AML-193 (cell line): ENCODE data around the gene DNAJB13.
A peak's percentile ranks its signal among the peaks of the same experiment; 100 is the strongest.
"Not testable (repeated sequence)": the region's sequence is repeated elsewhere in the genome, so short reads cannot be mapped to it uniquely, and the experiment has no call there.

Experiments used
- DNase-seq, 2 experiments: peaks; one replicate each; lab custom pipeline; 2025; lab: John Stamatoyannopoulos, UW

DNAJB13 gene, protein sequence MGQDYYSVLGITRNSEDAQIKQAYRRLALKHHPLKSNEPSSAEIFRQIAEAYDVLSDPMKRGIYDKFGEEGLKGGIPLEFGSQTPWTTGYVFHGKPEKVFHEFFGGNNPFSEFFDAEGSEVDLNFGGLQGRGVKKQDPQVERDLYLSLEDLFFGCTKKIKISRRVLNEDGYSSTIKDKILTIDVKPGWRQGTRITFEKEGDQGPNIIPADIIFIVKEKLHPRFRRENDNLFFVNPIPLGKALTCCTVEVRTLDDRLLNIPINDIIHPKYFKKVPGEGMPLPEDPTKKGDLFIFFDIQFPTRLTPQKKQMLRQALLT

GRCh38 chr11:73950869-73951710, at the start of gene DNAJB13:
Gene DNAJB13 (plus strand): TSS chr11:73951026. CDS start chr11:73951070, 44 bp downstream.
- peak; percentile 20 to 40 for DNase-seq

- DNase-seq: no peak
These were observed 48.5 kb upstream of the DNAJB13 start for GRCh38 chr11:73902303-73902702.

GRCh38 chr11:73907191-73907590, 43.6 kb upstream of the DNAJB13 start:
- DNase-seq: peak; percentile 5 to 31

DNA sequence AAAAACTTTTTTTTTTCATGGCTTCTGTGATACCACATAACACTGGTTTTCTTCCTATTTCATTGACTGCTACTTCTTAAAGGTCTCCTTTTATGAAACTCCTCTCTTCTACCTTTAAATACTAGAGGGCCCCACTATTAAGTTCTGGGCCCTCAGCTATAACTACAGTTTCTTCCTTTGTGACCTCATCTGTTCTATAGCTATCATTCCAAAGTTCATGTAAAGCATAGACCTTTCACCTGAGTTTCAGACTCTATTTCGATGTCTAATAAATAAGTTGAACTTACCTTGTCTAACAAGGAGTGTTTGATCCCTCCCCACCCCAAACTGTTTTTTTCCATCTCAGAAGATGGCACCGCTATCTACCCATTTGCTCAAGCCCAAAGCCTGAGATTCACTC, 38.8 kb upstream of the DNAJB13 start:
- DNase-seq: no peak

DNA sequence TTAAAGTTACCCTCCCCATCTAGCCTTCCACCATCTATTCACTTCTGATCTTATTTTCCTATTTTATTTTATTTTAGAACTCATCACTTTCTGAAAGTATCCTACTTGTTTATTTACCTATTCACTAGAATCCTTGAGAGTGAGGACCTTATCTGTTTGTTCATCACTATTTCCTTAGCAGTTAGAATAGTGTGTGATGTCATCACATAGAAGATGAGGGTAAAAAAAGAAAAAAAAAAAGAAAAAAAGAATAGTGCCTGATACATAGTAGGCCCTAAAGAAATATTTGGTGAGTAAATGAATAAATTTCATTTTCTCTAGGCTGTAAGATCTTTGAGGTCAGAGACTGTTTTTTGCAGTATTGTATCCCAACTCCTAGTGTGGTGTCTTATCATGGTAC, 37.4 kb upstream of the DNAJB13 start:
- no peak for DNase-seq

- no peak for DNase-seq
These were observed 36.5 kb upstream of the DNAJB13 start for GRCh38 chr11:73914284-73914683.

- DNase-seq: no peak
These were observed 34.4 kb upstream of the DNAJB13 start for GRCh38 chr11:73916435-73916834.

GRCh38 chr11:73921180-73921579, 29.6 kb upstream of the DNAJB13 start:
- DNase-seq: no peak

DNA sequence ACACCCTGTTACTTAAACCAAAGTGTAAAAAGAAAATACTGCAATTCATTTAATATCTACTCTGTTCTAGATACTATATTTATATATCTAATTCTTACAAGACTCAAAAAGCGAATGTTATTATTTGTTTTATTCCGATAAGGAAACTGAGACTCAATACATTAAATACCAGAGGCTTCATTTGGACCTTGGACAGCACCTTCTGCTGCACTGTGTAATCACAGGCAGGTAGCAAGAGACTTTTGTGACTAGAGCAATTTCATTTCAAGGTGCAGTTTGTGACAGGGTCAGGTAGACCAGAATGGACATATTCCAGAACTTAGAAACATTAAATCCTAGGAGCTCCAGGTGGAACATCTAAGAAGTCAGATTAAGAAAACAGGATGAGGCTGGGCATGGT, 21.4 kb upstream of the DNAJB13 start:
- no peak for DNase-seq

DNA sequence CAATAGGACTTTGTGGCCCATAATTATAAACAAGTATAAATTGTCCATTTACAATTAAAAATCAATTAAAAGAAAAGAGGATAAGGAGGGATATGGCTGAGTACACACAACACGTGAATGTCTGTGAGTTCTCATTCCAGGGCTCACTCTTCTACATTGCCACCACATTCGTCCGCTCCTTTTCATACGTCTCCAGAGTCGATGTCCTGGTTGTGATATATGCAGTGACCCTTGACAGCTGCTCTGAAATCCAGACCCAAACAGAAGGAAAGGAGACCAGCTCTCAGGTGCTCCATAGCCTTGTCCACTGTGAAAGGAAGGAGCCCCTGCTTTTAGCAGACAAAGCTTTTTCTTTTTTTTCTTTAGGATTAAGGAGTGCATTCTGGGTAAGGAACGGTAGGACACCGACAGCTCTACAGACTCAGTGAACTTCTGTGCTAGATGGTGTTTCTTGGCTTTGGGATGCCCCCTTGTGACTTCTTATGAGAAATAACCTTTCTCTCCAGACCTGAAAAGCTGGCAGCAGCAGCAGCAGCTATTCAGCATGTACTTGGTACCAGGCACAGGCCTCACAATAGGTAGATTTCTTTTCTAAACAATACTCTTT, 19.7 kb upstream of the DNAJB13 start:
- peak; percentile 60 to 67 for DNase-seq

GRCh38 chr11:73931951-73932350, 18.9 kb upstream of the DNAJB13 start:
- DNase-seq: no peak

DNA sequence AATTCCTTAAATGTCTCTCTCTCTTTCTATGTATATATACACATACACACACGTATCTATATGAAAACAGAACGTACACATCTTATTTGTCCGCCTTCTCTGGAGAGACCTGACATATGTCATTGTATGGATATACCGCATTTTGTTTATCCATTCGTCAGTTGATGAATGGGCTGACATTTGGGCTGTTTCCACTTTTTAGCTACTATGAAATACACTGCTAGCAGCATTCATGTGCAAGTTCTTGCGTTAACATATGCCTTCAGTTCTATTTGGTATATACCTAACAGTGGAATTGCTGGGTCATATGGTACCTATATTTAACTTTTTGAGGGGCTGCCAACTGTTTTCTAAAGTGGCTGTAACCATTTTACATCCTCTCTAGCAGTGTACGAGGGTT, 18.0 kb upstream of the DNAJB13 start:
- DNase-seq: no peak

- DNase-seq: not testable (repeated sequence)
These were observed 14.8 kb upstream of the DNAJB13 start for GRCh38 chr11:73936047-73936446.

GRCh38 chr11:73939096-73939495, 11.7 kb upstream of the DNAJB13 start:
- no peak for DNase-seq

DNA sequence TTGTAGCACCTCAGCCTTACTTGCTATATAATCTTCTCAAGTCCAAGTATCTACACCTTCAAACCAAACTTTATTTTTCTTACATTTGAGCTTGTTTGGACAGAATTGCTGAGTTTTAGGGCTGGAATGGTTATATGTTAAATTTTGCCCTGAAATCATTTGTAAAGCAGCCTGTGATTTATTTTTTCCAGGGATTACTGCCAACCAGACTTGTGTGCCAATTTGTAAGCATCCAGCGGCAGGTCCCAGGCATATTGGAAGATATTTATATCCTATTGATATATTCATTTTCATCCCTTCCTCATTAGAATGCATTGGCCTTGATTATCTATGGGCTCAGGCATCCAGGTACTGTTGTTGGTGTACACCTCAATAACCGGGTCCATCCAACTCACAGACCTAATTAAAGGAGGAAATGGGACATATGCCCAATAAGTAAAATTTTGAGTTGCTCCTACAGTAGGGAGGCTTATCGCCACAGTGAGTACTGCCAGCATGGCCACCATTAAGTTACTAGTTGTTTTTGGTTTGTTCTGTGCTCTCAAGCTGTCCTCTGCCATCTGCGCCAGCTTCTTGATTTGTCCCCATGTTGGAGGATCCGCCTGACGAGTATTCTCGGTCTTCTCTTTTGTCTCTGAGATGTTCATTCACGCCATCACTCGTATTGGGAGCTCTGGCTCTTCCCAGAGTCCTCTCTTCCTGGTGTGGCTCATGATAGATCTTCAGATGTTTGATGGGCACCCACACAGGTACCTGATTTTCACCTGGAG, 9.8 kb upstream of the DNAJB13 start:
- DNase-seq: no peak

GRCh38 chr11:73942010-73942409, 8.8 kb upstream of the DNAJB13 start:
- DNase-seq: no peak

- DNase-seq: no peak
These were observed 6.7 kb upstream of the DNAJB13 start for GRCh38 chr11:73944085-73944484.

DNA sequence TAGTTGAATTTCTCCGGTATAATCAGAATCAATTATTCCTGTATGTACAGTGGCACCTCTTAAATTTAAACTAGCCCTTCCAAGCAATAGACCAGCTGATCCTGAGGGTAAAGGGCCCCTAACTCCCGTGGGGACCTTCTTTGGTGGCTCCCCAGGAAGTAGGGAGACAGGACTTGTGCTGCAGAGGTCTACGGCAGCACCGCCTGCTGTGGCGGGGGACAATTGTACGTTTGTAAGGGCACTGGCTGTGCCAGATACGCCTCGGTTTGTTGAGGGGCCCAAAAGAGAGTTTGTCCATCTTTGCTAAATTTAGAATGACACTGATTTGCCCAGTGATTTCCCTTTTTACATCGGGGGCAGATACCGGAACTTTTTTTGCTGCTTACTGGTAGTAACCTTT, 5.9 kb upstream of the DNAJB13 start:
- DNase-seq: no peak

DNA sequence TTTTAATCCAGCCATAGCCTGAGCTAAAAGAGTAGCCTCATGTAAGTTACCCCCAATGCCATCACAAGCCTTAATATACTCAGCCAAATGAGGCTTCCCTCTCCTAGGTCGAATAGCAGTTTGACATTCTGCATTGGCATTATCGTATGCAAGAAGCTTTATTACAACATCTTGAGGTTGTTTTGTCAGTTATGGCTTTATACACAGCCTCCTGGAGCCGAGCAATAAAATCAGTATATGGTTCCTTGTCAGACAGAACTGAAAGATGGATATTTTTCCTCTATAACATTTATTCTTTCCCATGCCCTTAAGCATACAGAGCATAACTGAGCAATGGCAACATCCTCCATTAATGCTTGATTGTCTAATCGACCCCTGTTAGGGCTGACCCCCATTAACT, 5.4 kb upstream of the DNAJB13 start:
- no peak for DNase-seq

- DNase-seq: no peak
These were observed 3.9 kb upstream of the DNAJB13 start for GRCh38 chr11:73946798-73947458.

GRCh38 chr11:73949246-73949645, 1.6 kb upstream of the DNAJB13 start:
- DNase-seq: no peak

- no peak for DNase-seq
These were observed 914 bp upstream of the DNAJB13 start for GRCh38 chr11:73949912-73950311.
